Measurements from ENCODE around the gene ICAM3.

GRCh38 chr19:10288662-10289166 is 50.7 kb downstream of the ICAM3 start:
- no peak for TF ChIP-seq CTCF (IDR thresholded peaks at IDR 0.05)
- no peak for TF ChIP-seq POLR2A (IDR thresholded peaks at IDR 0.05)

Measured in thyroid gland (tissue), 4 donors.